Nephron (organoid): ENCODE measurements around the gene SLC24A4.

Experiments used
- H3K27ac Mint-ChIP-seq, 3 experiments: 2 replicates each; pipeline ENCODE4 v1.8.0; 2020; ENCODE audit warnings: mixed read lengths in 3 of 3, mild to moderate bottlenecking in 2 of 3, moderate library complexity in 1 of 3
- H3K27me3 Mint-ChIP-seq: 2 replicates; pipeline ENCODE4 v1.8.0; 2021; ENCODE audit warnings: low read depth, mild to moderate bottlenecking, moderate library complexity, mixed read lengths
- H3K36me3 Mint-ChIP-seq: 2 replicates; pipeline ENCODE4 v1.8.0; 2020; ENCODE audit warnings: low read depth, mixed read lengths
- H3K4me1 Mint-ChIP-seq: 2 replicates; pipeline ENCODE4 v1.8.0; 2020; ENCODE audit warnings: mixed read lengths
- H3K4me3 Mint-ChIP-seq, 3 experiments: 2 replicates each; pipeline ENCODE4 v1.8.0; 2020; ENCODE audit warnings: mild to moderate bottlenecking in 3 of 3, mixed read lengths in 3 of 3, moderate library complexity in 2 of 3
- H3K9me3 Mint-ChIP-seq: 2 replicates; pipeline ENCODE4 v1.8.0; 2020; ENCODE audit warnings: mixed read lengths
- CTCF ChIP-seq, 3 experiments: fragments of 200-600 bp; sonication (generic); IDR thresholded peaks; one replicate each; pipeline ENCODE4 v1.5.0; 2021; ENCODE audit warnings: antibody characterized with exemption in 3 of 3; ENCODE audit not compliant: unreplicated experiment in 3 of 3

SLC24A4 gene

GRCh38 chr14:92473969-92474535 is 151.1 kb downstream of the SLC24A4 start:
- Mint-ChIP-seq H3K4me1 (peaks cover 5% of the 10 kb centered on the region), H3K27ac (no peak overlapping the region), H3K36me3 (no peaks in the 10 kb centered on the region), H3K27me3 (peaks cover 4% of the 10 kb centered on the region), H3K4me3 (no peak overlapping the region), H3K9me3 (peaks cover 12% of the 10 kb centered on the region)
- TF ChIP-seq CTCF (IDR thresholded peaks at IDR 0.05; ENCODE audit: unreplicated experiment in 3 of 3): no peak

GRCh38 chr14:92475037-92475436 is 152.1 kb downstream of the SLC24A4 start:
- no peak for TF ChIP-seq CTCF (IDR thresholded peaks at IDR 0.05; ENCODE audit: unreplicated experiment in 3 of 3)
- Mint-ChIP-seq H3K27me3 (peaks cover 4% of the 10 kb centered on the region), H3K4me1 (peaks cover 5% of the 10 kb centered on the region)

GRCh38 chr14:92475451-92476187 is 152.7 kb downstream of the SLC24A4 start:
- Mint-ChIP-seq H3K27ac (no peak overlapping the region), H3K4me1 (peaks cover 5% of the 10 kb centered on the region), H3K27me3 (peaks cover 4% of the 10 kb centered on the region), H3K9me3 (peaks cover 4% of the 10 kb centered on the region), H3K36me3 (no peaks in the 10 kb centered on the region), H3K4me3 (no peak overlapping the region)
- no peak for TF ChIP-seq CTCF (IDR thresholded peaks at IDR 0.05; ENCODE audit: unreplicated experiment in 3 of 3)

More at GRCh38 chr14:92475037-92475436, 152.1 kb downstream of the SLC24A4 start:
- no peak overlapping the region for H3K4me3 Mint-ChIP-seq
- H3K9me3 Mint-ChIP-seq: peaks cover 7% of the 10 kb centered on the region
- no peaks in the 10 kb centered on the region for H3K36me3 Mint-ChIP-seq
- H3K27ac Mint-ChIP-seq: no peak overlapping the region

GRCh38 chr14:92480856-92481255 is 157.9 kb downstream of the SLC24A4 start:
- Mint-ChIP-seq H3K9me3 (peaks cover 7% of the 10 kb centered on the region), H3K4me3 (no peak overlapping the region), H3K4me1 (no peaks in the 10 kb centered on the region), H3K27ac (no peak overlapping the region), H3K27me3 (peaks cover 15% of the 10 kb centered on the region), H3K36me3 (no peaks in the 10 kb centered on the region)
- no peak for TF ChIP-seq CTCF (IDR thresholded peaks at IDR 0.05; ENCODE audit: unreplicated experiment in 3 of 3)

- Mint-ChIP-seq H3K9me3 (peaks cover 7% of the 10 kb centered on the region), H3K27me3 (peaks cover 18% of the 10 kb centered on the region), H3K4me3 (no peak overlapping the region), H3K36me3 (no peaks in the 10 kb centered on the region), H3K4me1 (no peaks in the 10 kb centered on the region), H3K27ac (no peak overlapping the region)
- TF ChIP-seq CTCF (IDR thresholded peaks at IDR 0.05; ENCODE audit: unreplicated experiment in 3 of 3): no peak
Observed at GRCh38 chr14:92481386-92481785, 158.4 kb downstream of the SLC24A4 start.
